Liver (tissue), 9 donors: ENCODE results near the gene ARID4A. TPM values are rescaled to one million over a fixed set of nuclear protein-coding genes. Genes with fewer than 3 reads are reported as not detected.

Experiments
- DNase-seq: peaks from one replicate; pipeline ENCODE4 v3.0.0-alpha.2; 2017; ENCODE audit warnings: low spot score
- H3K27ac ChIP-seq, 2 donors: one replicate each; pipeline ENCODE4 v1.7.0; 2013; ENCODE audit warnings: inconsistent platforms in 2 of 2, low read length in 2 of 2, control low read depth in 1 of 2, low read depth in 1 of 2, mild to moderate bottlenecking in 1 of 2
- H3K27me3 ChIP-seq, 4 donors: one replicate each; pipeline versions ENCODE4 v1.6.1 to v1.7.0; 2013; ENCODE audit warnings: low read length in 3 of 4, inconsistent platforms in 1 of 4, mild to moderate bottlenecking in 1 of 4, moderate library complexity in 1 of 4; ENCODE audit not compliant: control insufficient read depth in 4 of 4, insufficient read depth in 4 of 4
- H3K36me3 ChIP-seq, 4 donors: one replicate each; pipeline versions ENCODE4 v1.6.1 to v1.7.0; 2013; ENCODE audit warnings: low read length in 3 of 4, mild to moderate bottlenecking in 3 of 4, low read depth in 1 of 4, moderate library complexity in 1 of 4; ENCODE audit not compliant: control insufficient read depth in 4 of 4, insufficient read depth in 3 of 4
- H3K4me1 ChIP-seq, 4 donors: one replicate each; pipeline versions ENCODE4 v1.6.1 to v1.7.0; 2013; ENCODE audit warnings: low read length in 3 of 4, mild to moderate bottlenecking in 3 of 4, moderate library complexity in 1 of 4; ENCODE audit not compliant: control insufficient read depth in 4 of 4, insufficient read depth in 4 of 4
- H3K4me3 ChIP-seq, 3 donors: one replicate each; pipeline versions ENCODE4 v1.6.1 to v1.7.0; 2013; ENCODE audit warnings: low read length in 3 of 3, control low read depth in 1 of 3, low read depth in 1 of 3, mild to moderate bottlenecking in 1 of 3
- H3K9ac ChIP-seq, 2 donors: one replicate each; pipeline ENCODE4 v1.7.0; 2013; ENCODE audit warnings: low read length in 2 of 2, mild to moderate bottlenecking in 2 of 2, moderate library complexity in 2 of 2, control low read depth in 1 of 2, low read depth in 1 of 2
- H3K9me3 ChIP-seq, 4 donors: one replicate each; pipeline versions ENCODE4 v1.6.1 to v1.7.0; 2013; ENCODE audit warnings: low read length in 3 of 4; ENCODE audit not compliant: control insufficient read depth in 4 of 4
- EGR1 ChIP-seq, 2 donors: IDR thresholded peaks; 2 replicates each; pipeline ENCODE4 v1.6.1; 2016 to 2018; ENCODE audit warnings: antibody characterized with exemption in 2 of 2, low read depth in 2 of 2
- FOXA1 ChIP-seq: IDR thresholded peaks from 2 replicates; pipeline ENCODE4 v1.6.1; 2016; ENCODE audit warnings: antibody characterized with exemption
- FOXA2 ChIP-seq: IDR thresholded peaks from 2 replicates; pipeline ENCODE4 v1.6.1; 2016; ENCODE audit warnings: antibody characterized with exemption
- HNF4A ChIP-seq, 2 donors: conservative IDR thresholded peaks; 2 replicates each; pipeline ENCODE4 v1.6.1; 2016; ENCODE audit warnings: antibody characterized with exemption in 2 of 2, mild to moderate bottlenecking in 2 of 2
- HNF4G ChIP-seq: IDR thresholded peaks from 2 replicates; pipeline ENCODE4 v1.6.1; 2016; ENCODE audit warnings: antibody characterized with exemption
- JUND ChIP-seq, 2 donors: IDR thresholded peaks; 2 replicates each; pipeline ENCODE4 v1.6.1; 2016; ENCODE audit warnings: antibody characterized with exemption in 2 of 2
- NR2F2 ChIP-seq: IDR thresholded peaks from 2 replicates; pipeline ENCODE4 v1.6.1; 2016; ENCODE audit warnings: antibody characterized with exemption
- RAD21 ChIP-seq, 2 donors: IDR thresholded peaks; 2 replicates each; pipeline ENCODE4 v1.6.1; 2016; ENCODE audit warnings: antibody characterized with exemption in 2 of 2, mild to moderate bottlenecking in 2 of 2
- RXRA ChIP-seq, 2 donors: IDR thresholded peaks; 2 replicates each; pipeline ENCODE4 v1.6.1; 2017 to 2018; ENCODE audit warnings: antibody characterized with exemption in 2 of 2, mild to moderate bottlenecking in 1 of 2
- SP1 ChIP-seq: IDR thresholded peaks from 2 replicates; pipeline ENCODE4 v1.6.1; 2018; ENCODE audit warnings: antibody characterized with exemption, mild to moderate bottlenecking
- TAF1 ChIP-seq: conservative IDR thresholded peaks from 2 replicates; pipeline ENCODE4 v1.6.1; 2016; ENCODE audit warnings: antibody characterized with exemption, mild to moderate bottlenecking
- WGBS: extraction: QIAGEN DNeasy Blood & Tissue Kit; methylation state at CpG from one replicate; pipeline ENCODE4 v1.1.7; 2013; 5-methylcytosine and 5-hydroxymethylcytosine counted together
- polyA plus RNA-seq, 2 donors: library from polyadenylated mRNA; stranded (reverse) in 1 of 2; unstranded in 1 of 2; fragments of 200-250 nt in 1 of 2; fragments of >200 nt in 1 of 2; fragmentation: Nextera tagmentation in 1 of 2; extraction: Ambion mirVana in 1 of 2; gene quantifications; one replicate each; pipeline versions ENCODE4 v1.2.1 to v1.2.3, GENCODE V29; 2013 to 2015
- total RNA-seq, 2 donors: library from RNA; depleted of rRNA; stranded (reverse); fragments of >200 nt; gene quantifications; one replicate each; pipeline ENCODE4 v1.2.3, GENCODE V29; 2014
- TF ChIP-seq, protein P1 (sequence below): IDR thresholded peaks from 2 replicates; pipeline ENCODE4 v1.6.1; 2016; ENCODE audit warnings: antibody characterized with exemption, mild to moderate bottlenecking
- TF ChIP-seq, protein P2 (sequence below): IDR thresholded peaks from 2 replicates; pipeline ENCODE4 v1.6.1; 2016; ENCODE audit warnings: antibody characterized with exemption
- TF ChIP-seq, protein P3 (sequence below): fragments of 150-350 bp; IDR thresholded peaks from 2 replicates; pipeline ENCODE4 v1.5.1; 2017; ENCODE audit warnings: improper control_type of control experiment, low read depth, low read length; ENCODE audit not compliant: missing input control
- donor health status: healthy.
- donor health status: healthy.
- donor health status: healthy.
- donor health status: healthy.
- donor health status: healthy.

Gene ARID4A
- total and polyA plus RNA-seq, 4 donors, result 3.8 to 26.9 (median 12.0) TPM

DNA sequence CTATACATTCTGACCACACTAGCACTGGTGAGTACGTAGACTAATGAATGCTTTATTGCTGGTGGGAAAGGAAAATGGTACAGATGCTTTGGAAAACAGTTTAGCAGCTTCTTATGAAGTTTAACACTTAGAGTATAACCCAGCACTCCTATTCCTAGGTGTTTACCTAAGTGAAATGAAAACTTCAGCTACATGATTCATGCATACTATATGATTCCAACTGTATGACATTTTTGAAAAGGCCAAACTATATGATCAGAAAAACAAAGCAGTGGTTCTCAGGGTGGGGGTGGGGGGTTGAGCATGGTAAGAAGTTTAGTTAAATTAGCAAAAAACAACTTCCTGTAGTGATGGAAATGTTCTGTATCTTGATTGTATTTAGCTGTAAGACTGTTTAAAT is 22.1 kb upstream of the ARID4A start:
- H3K36me3 ChIP-seq, result peaks cover 0 to 16% (median 10%) of the 10 kb centered on the region in 4 donors
- no peaks in the 10 kb centered on the region for H3K9me3 ChIP-seq
- H3K27me3 ChIP-seq, result no peaks in the 10 kb centered on the region
- H3K9ac ChIP-seq, result peak overlapping the region in 1 of 2 donors; percentile 27
- DNase-seq, result no peak
- H3K4me3 ChIP-seq, result no peak overlapping the region
- WGBS, result 96% methylated on average over 1 of the region's 1 CpG
- TF ChIP-seq JUND (IDR thresholded peaks at IDR 0.05) (no peak), FOXA1 (no peak), EGR1 (IDR thresholded peaks at IDR 0.05; ENCODE audit: low read depth in 2 of 2) (no peak), NR2F2 (no peak), HNF4A (conservative IDR thresholded peaks at IDR 0.05) (no peak), HNF4G (no peak), SP1 (no peak), RXRA (IDR thresholded peaks at IDR 0.05) (no peak)
- TF ChIP-seq, protein P1, sequence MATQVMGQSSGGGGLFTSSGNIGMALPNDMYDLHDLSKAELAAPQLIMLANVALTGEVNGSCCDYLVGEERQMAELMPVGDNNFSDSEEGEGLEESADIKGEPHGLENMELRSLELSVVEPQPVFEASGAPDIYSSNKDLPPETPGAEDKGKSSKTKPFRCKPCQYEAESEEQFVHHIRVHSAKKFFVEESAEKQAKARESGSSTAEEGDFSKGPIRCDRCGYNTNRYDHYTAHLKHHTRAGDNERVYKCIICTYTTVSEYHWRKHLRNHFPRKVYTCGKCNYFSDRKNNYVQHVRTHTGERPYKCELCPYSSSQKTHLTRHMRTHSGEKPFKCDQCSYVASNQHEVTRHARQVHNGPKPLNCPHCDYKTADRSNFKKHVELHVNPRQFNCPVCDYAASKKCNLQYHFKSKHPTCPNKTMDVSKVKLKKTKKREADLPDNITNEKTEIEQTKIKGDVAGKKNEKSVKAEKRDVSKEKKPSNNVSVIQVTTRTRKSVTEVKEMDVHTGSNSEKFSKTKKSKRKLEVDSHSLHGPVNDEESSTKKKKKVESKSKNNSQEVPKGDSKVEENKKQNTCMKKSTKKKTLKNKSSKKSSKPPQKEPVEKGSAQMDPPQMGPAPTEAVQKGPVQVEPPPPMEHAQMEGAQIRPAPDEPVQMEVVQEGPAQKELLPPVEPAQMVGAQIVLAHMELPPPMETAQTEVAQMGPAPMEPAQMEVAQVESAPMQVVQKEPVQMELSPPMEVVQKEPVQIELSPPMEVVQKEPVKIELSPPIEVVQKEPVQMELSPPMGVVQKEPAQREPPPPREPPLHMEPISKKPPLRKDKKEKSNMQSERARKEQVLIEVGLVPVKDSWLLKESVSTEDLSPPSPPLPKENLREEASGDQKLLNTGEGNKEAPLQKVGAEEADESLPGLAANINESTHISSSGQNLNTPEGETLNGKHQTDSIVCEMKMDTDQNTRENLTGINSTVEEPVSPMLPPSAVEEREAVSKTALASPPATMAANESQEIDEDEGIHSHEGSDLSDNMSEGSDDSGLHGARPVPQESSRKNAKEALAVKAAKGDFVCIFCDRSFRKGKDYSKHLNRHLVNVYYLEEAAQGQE, result no peak
- TF ChIP-seq, protein P2, sequence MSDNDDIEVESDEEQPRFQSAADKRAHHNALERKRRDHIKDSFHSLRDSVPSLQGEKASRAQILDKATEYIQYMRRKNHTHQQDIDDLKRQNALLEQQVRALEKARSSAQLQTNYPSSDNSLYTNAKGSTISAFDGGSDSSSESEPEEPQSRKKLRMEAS, result no peak
- H3K4me1 ChIP-seq, result peaks cover 4 to 40% (median 27%) of the 10 kb centered on the region in 4 donors
- H3K27ac ChIP-seq, result peak overlapping the region in 1 of 2 donors; percentile 8

DNA sequence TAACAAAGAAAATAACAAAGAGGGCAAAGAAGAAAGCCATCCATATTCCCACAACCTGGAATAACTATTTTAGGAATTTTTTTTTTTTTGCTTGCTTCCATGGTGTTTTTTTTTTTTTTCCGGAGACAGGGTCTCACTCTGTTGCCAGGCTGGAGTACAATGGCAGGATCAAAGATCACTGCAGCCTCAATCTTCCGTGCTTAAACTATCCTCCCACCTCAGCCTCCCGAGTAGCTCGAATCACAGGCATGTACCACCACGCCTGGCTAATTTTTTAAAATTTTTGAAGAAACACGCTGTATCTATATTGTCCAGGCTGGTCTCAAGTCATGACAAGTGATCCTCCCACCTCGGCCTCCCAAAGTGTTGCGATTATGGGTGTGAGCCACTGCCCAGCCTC is 20.2 kb upstream of the ARID4A start:
- H3K9me3 ChIP-seq, result no peaks in the 10 kb centered on the region
- TF ChIP-seq FOXA2, result no peak
- TF ChIP-seq EGR1 (IDR thresholded peaks at IDR 0.05; ENCODE audit: low read depth in 2 of 2), result no peak
- no peak for TF ChIP-seq TAF1
- TF ChIP-seq, protein P3, sequence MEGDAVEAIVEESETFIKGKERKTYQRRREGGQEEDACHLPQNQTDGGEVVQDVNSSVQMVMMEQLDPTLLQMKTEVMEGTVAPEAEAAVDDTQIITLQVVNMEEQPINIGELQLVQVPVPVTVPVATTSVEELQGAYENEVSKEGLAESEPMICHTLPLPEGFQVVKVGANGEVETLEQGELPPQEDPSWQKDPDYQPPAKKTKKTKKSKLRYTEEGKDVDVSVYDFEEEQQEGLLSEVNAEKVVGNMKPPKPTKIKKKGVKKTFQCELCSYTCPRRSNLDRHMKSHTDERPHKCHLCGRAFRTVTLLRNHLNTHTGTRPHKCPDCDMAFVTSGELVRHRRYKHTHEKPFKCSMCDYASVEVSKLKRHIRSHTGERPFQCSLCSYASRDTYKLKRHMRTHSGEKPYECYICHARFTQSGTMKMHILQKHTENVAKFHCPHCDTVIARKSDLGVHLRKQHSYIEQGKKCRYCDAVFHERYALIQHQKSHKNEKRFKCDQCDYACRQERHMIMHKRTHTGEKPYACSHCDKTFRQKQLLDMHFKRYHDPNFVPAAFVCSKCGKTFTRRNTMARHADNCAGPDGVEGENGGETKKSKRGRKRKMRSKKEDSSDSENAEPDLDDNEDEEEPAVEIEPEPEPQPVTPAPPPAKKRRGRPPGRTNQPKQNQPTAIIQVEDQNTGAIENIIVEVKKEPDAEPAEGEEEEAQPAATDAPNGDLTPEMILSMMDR, result no peak
- no peak for TF ChIP-seq FOXA1
- no peak for TF ChIP-seq RXRA (IDR thresholded peaks at IDR 0.05)
- TF ChIP-seq, protein P1, result no peak
- TF ChIP-seq RAD21 (IDR thresholded peaks at IDR 0.05), result no peak
- H3K4me1 ChIP-seq, result peaks cover 4 to 45% (median 29%) of the 10 kb centered on the region in 4 donors
- H3K27me3 ChIP-seq, result no peaks in the 10 kb centered on the region
- H3K4me3 ChIP-seq, result no peak overlapping the region
- no peak overlapping the region for H3K27ac ChIP-seq
- peaks cover 0 to 12% (median 4%) of the 10 kb centered on the region in 4 donors for H3K36me3 ChIP-seq
- no peak for DNase-seq
- WGBS, result 97% methylated on average over 8 of the region's 8 CpGs
- H3K9ac ChIP-seq, result no peak overlapping the region
